Testis (tissue), 2 donors: ENCODE data around the gene SHOC1.

Source experiments
- CTCF ChIP-seq, 3 experiments: fragments of 450-650 bp in 2 of 3; fragments of 200-600 bp in 1 of 3; sonication (generic) in 1 of 3; IDR thresholded peaks; one replicate each; pipeline ENCODE4 v1.5.1; 2016 to 2019; ENCODE audit warnings: antibody characterized with exemption in 3 of 3, mild to moderate bottlenecking in 2 of 3, moderate library complexity in 1 of 3
- POLR2A ChIP-seq: fragments of 450-650 bp; IDR thresholded peaks from one replicate; pipeline ENCODE4 v1.6.1; 2017; ENCODE audit warnings: antibody characterized with exemption, mild to moderate bottlenecking, moderate library complexity

- TF ChIP-seq CTCF (IDR thresholded peaks at IDR 0.05) (no peak), POLR2A (no peak)
These were observed 41.6 kb upstream of the SHOC1 start for GRCh38 chr9:111836311-111836710.
